ENCODE results near the gene BTBD16.

The BTBD16 gene

DNA sequence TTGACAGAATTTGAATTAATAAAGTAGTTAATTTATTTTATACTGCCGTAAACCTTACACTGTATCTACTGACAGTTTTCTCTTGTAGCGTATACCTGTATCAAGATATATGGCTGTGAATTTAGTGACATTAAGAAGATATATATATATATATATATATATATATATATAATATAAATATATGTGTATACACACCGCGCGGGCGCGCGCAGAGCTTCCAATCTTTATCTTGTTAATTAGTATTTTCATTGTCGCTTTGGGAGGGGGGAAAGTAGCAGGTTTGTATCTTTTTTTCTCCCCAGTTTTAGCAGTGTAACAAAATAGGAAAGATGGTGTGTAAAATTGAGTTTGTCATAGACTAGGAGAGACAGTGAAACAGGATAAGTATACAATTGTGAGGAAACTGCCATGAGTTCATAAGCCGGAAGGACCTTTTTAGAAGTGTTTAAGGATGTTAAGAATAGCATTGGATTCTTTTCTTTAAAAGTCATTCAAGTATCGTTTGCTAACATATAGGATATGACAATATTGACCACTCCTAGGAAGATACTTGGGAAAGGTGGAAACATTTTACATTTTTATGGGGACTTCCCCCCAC lies 105.4 kb downstream of the BTBD16 start:
- no peak for DNase-seq

DNA sequence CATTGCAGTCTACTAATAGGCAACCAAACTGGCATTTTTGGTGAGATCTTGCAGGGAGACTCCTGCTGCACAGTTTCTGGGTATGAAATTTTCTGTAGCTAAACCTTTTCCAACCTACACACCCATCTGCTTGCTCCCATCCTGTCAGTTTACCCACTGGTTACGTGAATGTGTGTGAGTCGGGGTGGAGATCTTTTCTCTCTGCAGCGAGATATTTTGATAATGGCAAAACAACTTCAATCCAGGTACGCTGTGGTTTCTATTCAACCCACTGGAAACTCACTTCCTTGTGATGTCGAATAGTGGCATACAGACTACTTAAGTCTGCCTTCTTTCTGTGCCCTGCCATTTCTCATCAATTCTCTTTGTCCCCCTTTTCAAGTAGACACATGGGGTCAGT lies 107.9 kb downstream of the BTBD16 start:
- DNase-seq: no peak

DNA sequence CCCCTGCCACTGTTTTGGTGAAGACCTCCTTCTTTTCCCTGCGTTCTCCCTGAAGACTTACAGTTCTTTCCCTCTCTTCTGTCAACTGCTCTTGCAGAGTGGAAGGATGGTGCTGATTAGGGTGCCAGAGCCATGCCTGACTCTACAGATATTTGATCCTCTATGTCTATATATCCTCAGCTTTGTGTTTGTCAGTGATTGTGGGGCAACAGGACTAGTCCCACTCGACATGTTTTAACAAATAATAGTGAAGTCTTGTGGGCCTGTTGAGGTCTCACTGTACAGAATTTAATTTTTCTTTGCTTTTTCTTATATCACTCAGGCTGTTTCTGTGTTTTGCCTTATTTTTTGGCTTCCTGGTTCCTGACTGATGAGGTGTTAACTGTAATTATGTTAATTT lies 108.4 kb downstream of the BTBD16 start:
- no peak for DNase-seq

DNA sequence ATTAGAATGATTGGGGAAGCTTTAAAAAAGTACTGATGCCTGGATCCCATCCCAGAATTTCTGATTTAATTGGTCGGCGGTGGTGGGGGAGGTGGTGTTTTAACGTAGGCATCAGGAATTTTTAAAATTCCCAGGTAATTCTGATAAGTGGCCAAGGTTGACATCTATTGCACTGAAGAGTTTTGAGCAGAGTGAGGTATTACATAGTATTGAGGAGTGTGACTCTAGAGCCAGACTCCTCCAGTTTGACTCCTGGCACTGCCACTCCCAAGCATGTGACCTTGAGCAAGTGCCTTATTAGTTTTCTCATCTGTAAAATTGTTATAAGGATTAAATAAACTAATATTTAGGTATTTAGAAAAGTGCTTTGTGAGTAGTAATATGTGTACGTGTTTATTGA lies 109.6 kb downstream of the BTBD16 start:
- DNase-seq: no peak

DNA sequence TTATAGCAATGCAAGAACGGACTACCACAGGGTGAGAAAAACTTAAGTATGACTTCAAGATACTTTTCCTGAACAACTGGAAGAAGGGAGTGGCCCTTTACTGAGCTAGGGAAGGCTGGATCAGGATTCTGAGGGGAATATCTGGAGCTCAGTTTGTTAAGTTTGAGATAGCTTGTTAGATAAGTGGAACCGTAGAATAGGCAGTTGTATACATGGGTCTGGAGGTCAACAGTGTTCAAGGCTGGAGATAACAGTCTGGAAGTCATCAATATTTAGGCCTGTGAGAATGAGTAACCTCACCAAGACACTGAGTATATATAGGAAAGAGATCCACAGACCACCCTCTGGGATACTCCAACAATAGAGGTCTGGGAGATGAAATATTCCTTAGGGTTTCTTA lies 110.6 kb downstream of the BTBD16 start:
- DNase-seq: no peak

DNA sequence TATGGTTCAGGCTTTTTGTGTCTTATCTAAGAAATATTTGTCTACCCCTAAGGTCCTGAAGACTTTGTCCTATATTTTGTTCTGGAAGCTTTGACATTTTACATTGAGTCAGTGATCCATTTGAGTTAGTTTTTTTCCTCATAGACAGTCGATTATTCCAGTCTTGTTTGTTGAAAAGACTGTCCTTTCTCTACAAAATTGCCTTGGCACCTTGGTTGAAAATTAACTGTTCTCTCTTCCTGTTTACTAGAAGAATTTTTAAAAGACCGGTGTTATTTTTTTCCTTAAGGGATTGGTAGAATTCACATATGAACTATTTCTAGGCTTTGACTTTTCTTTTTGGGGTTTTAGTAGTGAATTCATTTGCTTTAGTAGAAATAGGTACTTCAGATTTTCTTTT lies 115.4 kb downstream of the BTBD16 start:
- DNase-seq: no peak

DNA sequence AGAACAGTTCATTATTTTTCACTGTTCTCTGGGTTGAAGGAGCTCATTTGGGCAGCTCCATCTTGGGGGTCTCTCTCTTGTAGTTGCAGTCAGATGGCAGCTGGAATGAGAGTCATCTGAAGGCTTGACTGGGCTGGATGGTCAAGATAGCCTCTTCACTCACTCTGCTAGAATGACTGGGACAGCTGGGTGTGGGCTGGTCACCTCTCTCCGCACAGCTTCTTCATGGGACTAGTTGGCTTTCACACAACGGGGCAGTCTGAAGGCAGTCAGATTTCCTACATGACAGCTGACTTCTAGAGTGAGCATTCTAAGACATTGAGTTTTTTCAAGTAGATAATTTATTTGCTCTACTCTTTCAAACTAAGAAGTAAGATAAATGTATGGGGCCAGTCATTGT lies 116.5 kb downstream of the BTBD16 start:
- no peak for DNase-seq
